SK-N-SH (cell line): Measurements from ENCODE around the gene CKAP2L. TPM values are rescaled to one million over a fixed set of nuclear protein-coding genes. Genes with fewer than 3 reads are reported as not detected.

Experiments
- CTCF ChIA-PET: fragments of 300-600, 350-600 bp; formaldehyde crosslinking; extraction: SDS; loops from one replicate; lab custom pipeline; 2021; lab: Yijun Ruan, JAX
- POLR2A ChIA-PET: fragments of 350-600 bp; sonication (Branson Sonifier 250); formaldehyde crosslinking; extraction: SDS; loops from one replicate; lab custom pipeline; 2020; ENCODE audit warnings: antibody characterized with exemption, inconsistent platforms; lab: Yijun Ruan, JAX
- DNase-seq: peaks from one replicate; pipeline ENCODE4 v3.0.0; 2012
- H2AFZ ChIP-seq: fragments of 200-600 bp; sonication (generic); 2 replicates; pipeline ENCODE4 v1.8.1; 2016; ENCODE audit warnings: antibody characterized with exemption, mild to moderate bottlenecking, low read depth
- H3F3A ChIP-seq: fragments of 200-600 bp; sonication (generic); replicated peaks from 2 replicates; pipeline ENCODE3; 2016; ENCODE audit warnings: antibody characterized with exemption, mild to moderate bottlenecking; ENCODE audit not compliant: insufficient read depth
- H3K27ac ChIP-seq, 2 experiments: fragments of 200-500 bp in 1 of 2; fragments of 200-600 bp in 1 of 2; sonication (Bioruptor generic) in 1 of 2; sonication (generic), shearing (Covaris generic) in 1 of 2; 2 replicates each; pipeline versions ENCODE4 v1.5.1 to v1.6.1; 2014 to 2016; ENCODE audit warnings: low read depth in 2 of 2, inconsistent platforms in 1 of 2, low read length in 1 of 2, mild to moderate bottlenecking in 1 of 2, mixed read lengths in 1 of 2
- H3K27me3 ChIP-seq: fragments of 200-600 bp; sonication (generic), shearing (Covaris generic); 2 replicates; pipeline ENCODE4 v1.6.1; 2016; ENCODE audit warnings: mixed run types; ENCODE audit not compliant: insufficient read depth
- H3K36me3 ChIP-seq, 2 experiments: fragments of 200-500 bp in 1 of 2; fragments of 200-600 bp in 1 of 2; sonication (Bioruptor generic) in 1 of 2; sonication (generic) in 1 of 2; replicated peaks in 1 of 2; 2 replicates each; pipeline versions ENCODE3 to v1.5.1; 2014 to 2016; ENCODE audit warnings: low read length in 1 of 2, mild to moderate bottlenecking in 1 of 2; ENCODE audit not compliant: insufficient read depth in 2 of 2, control insufficient read depth in 1 of 2
- H3K4me1 ChIP-seq, 2 experiments: fragments of 200-500 bp in 1 of 2; fragments of 200-600 bp in 1 of 2; sonication (Bioruptor generic) in 1 of 2; sonication (generic), shearing (Covaris generic) in 1 of 2; 2 replicates each; pipeline versions ENCODE4 v1.5.1 to v1.6.1; 2014 to 2016; ENCODE audit warnings: low read depth in 1 of 2, low read length in 1 of 2, mixed run types in 1 of 2; ENCODE audit not compliant: insufficient read depth in 2 of 2, control insufficient read depth in 1 of 2
- H3K4me2 ChIP-seq: fragments of 200-600 bp; sonication (generic), shearing (Covaris generic); 2 replicates; pipeline ENCODE4 v1.6.1; 2017; ENCODE audit warnings: mixed run types
- H3K4me3 ChIP-seq, 2 experiments: fragments of 200-500 bp in 1 of 2; fragments of 200-600 bp in 1 of 2; sonication (Bioruptor generic) in 1 of 2; sonication (generic), shearing (Covaris generic) in 1 of 2; 2 replicates each; pipeline versions ENCODE4 v1.5.1 to v1.8.1; 2014 to 2016; ENCODE audit warnings: low read depth in 2 of 2, inconsistent platforms in 1 of 2, low read length in 1 of 2, mild to moderate bottlenecking in 1 of 2, mixed read lengths in 1 of 2, moderate library complexity in 1 of 2
- H3K79me2 ChIP-seq: fragments of 200-600 bp; sonication (generic); 2 replicates; pipeline ENCODE4 v1.8.1; 2017; ENCODE audit warnings: mild to moderate bottlenecking; ENCODE audit not compliant: insufficient read depth
- H3K9ac ChIP-seq: fragments of 200-600 bp; sonication (generic); 2 replicates; pipeline ENCODE4 v1.6.1; 2017; ENCODE audit warnings: mixed run types
- H3K9me2 ChIP-seq: fragments of 200-600 bp; sonication (generic); 2 replicates; pipeline ENCODE4 v1.6.1; 2017; ENCODE audit warnings: mixed run types
- H3K9me3 ChIP-seq: fragments of 200-600 bp; sonication (generic); 2 replicates; pipeline ENCODE4 v1.6.1; 2017; ENCODE audit warnings: mixed run types, mild to moderate bottlenecking, moderate library complexity
- H4K20me1 ChIP-seq: fragments of 200-600 bp; sonication (generic); 2 replicates; pipeline ENCODE4 v1.6.1; 2017; ENCODE audit warnings: mild to moderate bottlenecking, mixed run types; ENCODE audit not compliant: insufficient read depth
- CHD2 ChIP-seq: fragments of 150-350 bp; IDR thresholded peaks from 2 replicates; pipeline ENCODE4 v1.6.1; 2018; ENCODE audit warnings: low read length; ENCODE audit not compliant: partially characterized antibody
- CTCF ChIP-seq: fragments of 200-600 bp; sonication (generic); IDR thresholded peaks from 2 replicates; pipeline ENCODE4 v1.6.1; 2017; ENCODE audit warnings: antibody characterized with exemption, mild to moderate bottlenecking, moderate library complexity
- ELF1 ChIP-seq: IDR thresholded peaks from 2 replicates; pipeline ENCODE4 v1.4.0; 2012
- FOXJ3 ChIP-seq: sonication (generic); formaldehyde crosslinking; IDR thresholded peaks from 2 replicates; pipeline ENCODE4 v1.5.1; 2020; ENCODE audit warnings: mild to moderate bottlenecking, missing genetic modification reagents
- FOXM1 ChIP-seq: IDR thresholded peaks from 2 replicates; pipeline ENCODE4 v1.4.0; 2012; ENCODE audit warnings: low read depth, mild to moderate bottlenecking
- GABPA ChIP-seq: IDR thresholded peaks from 2 replicates; pipeline ENCODE4 v1.4.0; 2012; ENCODE audit warnings: low read depth, mild to moderate bottlenecking
- IRF3 ChIP-seq: fragments of 150-350 bp; IDR thresholded peaks from 2 replicates; pipeline ENCODE4 v1.6.1; 2016; ENCODE audit warnings: mild to moderate bottlenecking, low read depth, low read length
- JUND ChIP-seq: IDR thresholded peaks from 2 replicates; pipeline ENCODE4 v1.4.0; 2012
- MAX ChIP-seq: IDR thresholded peaks from 2 replicates; pipeline ENCODE4 v1.4.0; 2012; ENCODE audit warnings: low read depth
- MXI1 ChIP-seq: IDR thresholded peaks from 2 replicates; pipeline ENCODE4 v1.6.1; 2012; ENCODE audit warnings: mild to moderate bottlenecking, low read depth, low read length, improper control_type of control experiment
- NRF1 ChIP-seq: IDR thresholded peaks from 2 replicates; pipeline ENCODE4 v1.6.1; 2012; ENCODE audit warnings: low read depth, mild to moderate bottlenecking, low read length
- POLR2AphosphoS5 ChIP-seq: IDR thresholded peaks from 2 replicates; pipeline ENCODE4 v1.6.1; 2012; ENCODE audit warnings: low read depth, low read length
- RCOR1 ChIP-seq: fragments of 150-350 bp; IDR thresholded peaks from 2 replicates; pipeline ENCODE4 v1.6.1; 2017; ENCODE audit warnings: antibody characterized with exemption, low read length
- RFX5 ChIP-seq: IDR thresholded peaks from 2 replicates; pipeline ENCODE4 v1.6.1; 2012; ENCODE audit warnings: mild to moderate bottlenecking, improper control_type of control experiment, low read length
- YY1 ChIP-seq: IDR thresholded peaks from 2 replicates; pipeline ENCODE4 v1.4.0; 2012; ENCODE audit warnings: low read depth, mild to moderate bottlenecking
- ZBTB33 ChIP-seq: IDR thresholded peaks from 2 replicates; pipeline ENCODE4 v1.4.0; 2012; ENCODE audit warnings: low read depth, borderline replicate concordance
- WGBS: methylation state at CpG from one replicate; pipeline ENCODE4 v1.1.6; 2017; ENCODE audit warnings: low lambda C conversion rate; 5-methylcytosine and 5-hydroxymethylcytosine counted together
- polyA plus RNA-seq, 3 experiments: library from polyadenylated mRNA; depleted of rRNA; stranded (reverse); fragments of >200 nt; gene quantifications; 2 replicates each; pipeline ENCODE4 v1.2.3, GENCODE V29; 2012

CKAP2L gene
- polyA plus RNA-seq, 1 of the 3 experiments (the other 2 are of a cell fraction): 2.9 TPM

- no peaks in the 10 kb centered on the region for H3K79me2 ChIP-seq
- no peak overlapping the region for H3K27ac ChIP-seq
- H3K4me3 ChIP-seq: no peak overlapping the region
- WGBS: 92% methylated on average over 5 of the region's 5 CpGs
- POLR2A ChIA-PET: no interaction called here
- H3K27me3 ChIP-seq: no peaks in the 10 kb centered on the region
- H4K20me1 ChIP-seq: no peaks in the 10 kb centered on the region
- H3K9me2 ChIP-seq: no peaks in the 10 kb centered on the region
- H3F3A ChIP-seq: peaks cover 4% of the 10 kb centered on the region
- no peak overlapping the region for H3K9ac ChIP-seq
- no peaks in the 10 kb centered on the region for H3K36me3 ChIP-seq
- CTCF ChIA-PET: no interaction called here
- no peak overlapping the region for H2AFZ ChIP-seq
- no peak for DNase-seq
- no peaks in the 10 kb centered on the region for H3K9me3 ChIP-seq
- no peak overlapping the region for H3K4me2 ChIP-seq
- 0 out of 4 replicates have a peak, but pooled peaks cover 0 to 3% of the 10 kb centered on the region in 2 experiments for H3K4me1 ChIP-seq
- TF ChIP-seq GABPA: no peak
- no peak for TF ChIP-seq ELF1
- no peak for TF ChIP-seq NRF1
- TF ChIP-seq ZBTB33: no peak
- no peak for TF ChIP-seq CTCF
- no peak for TF ChIP-seq MXI1
- TF ChIP-seq RCOR1: no peak
- TF ChIP-seq RFX5: no peak
- TF ChIP-seq FOXJ3 (CRISPR knock-in tag): no peak
- no peak for TF ChIP-seq YY1
- no peak for TF ChIP-seq CHD2
- no peak for TF ChIP-seq POLR2AphosphoS5
- TF ChIP-seq FOXM1: no peak
- no peak for TF ChIP-seq MAX
- no peak for TF ChIP-seq IRF3
- no peak for TF ChIP-seq JUND
Observed at GRCh38 chr2:112790305-112790704, 25.9 kb upstream of the CKAP2L start.
